Nephron progenitor cell (in vitro differentiated cells): Measurements from ENCODE around the gene DENND4B.
A peak's percentile ranks its signal among the peaks of the same experiment; 100 is the strongest.

ENCODE experiments used
- DNase-seq: peaks from one replicate; pipeline ENCODE4 v3.0.0; 2021
- H3K27ac Mint-ChIP-seq: 2 replicates; pipeline ENCODE4 v1.8.0; 2021; ENCODE audit warnings: mild to moderate bottlenecking, moderate library complexity, mixed read lengths
- H3K27me3 Mint-ChIP-seq: 2 replicates; pipeline ENCODE4 v1.8.0; 2021; ENCODE audit warnings: mild to moderate bottlenecking, low read depth, mixed read lengths; ENCODE audit not compliant: poor library complexity
- H3K36me3 Mint-ChIP-seq: 2 replicates; pipeline ENCODE4 v1.8.0; 2021; ENCODE audit warnings: low read depth, mixed read lengths
- H3K4me1 Mint-ChIP-seq: 2 replicates; pipeline ENCODE4 v1.8.0; 2021; ENCODE audit warnings: mixed read lengths
- H3K4me3 Mint-ChIP-seq: 2 replicates; pipeline ENCODE4 v1.8.0; 2021; ENCODE audit warnings: mild to moderate bottlenecking, moderate library complexity, mixed read lengths
- H3K9me3 Mint-ChIP-seq: 2 replicates; pipeline ENCODE4 v1.8.0; 2021; ENCODE audit warnings: mild to moderate bottlenecking, moderate library complexity, mixed read lengths
- TF ChIP-seq, protein P1 (sequence below): fragments of 200-600 bp; sonication (generic); IDR thresholded peaks from 2 replicates; pipeline ENCODE4 v1.5.0; 2021; ENCODE audit warnings: antibody characterized with exemption

The DENND4B gene

GRCh38 chr1:153978274-153978909, 31.9 kb upstream of the DENND4B start:
- Mint-ChIP-seq H3K36me3 (peaks cover 59% of the 10 kb centered on the region), H3K9me3 (no peaks in the 10 kb centered on the region), H3K27me3 (peaks cover 3% of the 10 kb centered on the region), H3K27ac (no peak overlapping the region), H3K4me1 (peaks cover 31% of the 10 kb centered on the region), H3K4me3 (peak overlapping the region; percentile 95)
- DNase-seq = no peak
- TF ChIP-seq, protein P1, sequence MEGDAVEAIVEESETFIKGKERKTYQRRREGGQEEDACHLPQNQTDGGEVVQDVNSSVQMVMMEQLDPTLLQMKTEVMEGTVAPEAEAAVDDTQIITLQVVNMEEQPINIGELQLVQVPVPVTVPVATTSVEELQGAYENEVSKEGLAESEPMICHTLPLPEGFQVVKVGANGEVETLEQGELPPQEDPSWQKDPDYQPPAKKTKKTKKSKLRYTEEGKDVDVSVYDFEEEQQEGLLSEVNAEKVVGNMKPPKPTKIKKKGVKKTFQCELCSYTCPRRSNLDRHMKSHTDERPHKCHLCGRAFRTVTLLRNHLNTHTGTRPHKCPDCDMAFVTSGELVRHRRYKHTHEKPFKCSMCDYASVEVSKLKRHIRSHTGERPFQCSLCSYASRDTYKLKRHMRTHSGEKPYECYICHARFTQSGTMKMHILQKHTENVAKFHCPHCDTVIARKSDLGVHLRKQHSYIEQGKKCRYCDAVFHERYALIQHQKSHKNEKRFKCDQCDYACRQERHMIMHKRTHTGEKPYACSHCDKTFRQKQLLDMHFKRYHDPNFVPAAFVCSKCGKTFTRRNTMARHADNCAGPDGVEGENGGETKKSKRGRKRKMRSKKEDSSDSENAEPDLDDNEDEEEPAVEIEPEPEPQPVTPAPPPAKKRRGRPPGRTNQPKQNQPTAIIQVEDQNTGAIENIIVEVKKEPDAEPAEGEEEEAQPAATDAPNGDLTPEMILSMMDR = no peak

- peak; percentile 85 for DNase-seq
- Mint-ChIP-seq H3K4me3 (peak within 1 kb of the TSS; percentile 95), H3K36me3 (peaks cover 54% of the 10 kb centered on the region), H3K9me3 (no peaks in the 10 kb centered on the region), H3K4me1 (peaks cover 31% of the 10 kb centered on the region), H3K27ac (peak within 1 kb of the TSS; percentile 88), H3K27me3 (peaks cover 3% of the 10 kb centered on the region)
- TF ChIP-seq, protein P1 = no peak
These were observed 31.0 kb upstream of the DENND4B start, which contains the start of gene JTB for GRCh38 chr1:153977250-153978240. TSS of gene JTB (minus strand) at chr1:153977674. CDS start at chr1:153977252, 422 bp downstream.

DNA sequence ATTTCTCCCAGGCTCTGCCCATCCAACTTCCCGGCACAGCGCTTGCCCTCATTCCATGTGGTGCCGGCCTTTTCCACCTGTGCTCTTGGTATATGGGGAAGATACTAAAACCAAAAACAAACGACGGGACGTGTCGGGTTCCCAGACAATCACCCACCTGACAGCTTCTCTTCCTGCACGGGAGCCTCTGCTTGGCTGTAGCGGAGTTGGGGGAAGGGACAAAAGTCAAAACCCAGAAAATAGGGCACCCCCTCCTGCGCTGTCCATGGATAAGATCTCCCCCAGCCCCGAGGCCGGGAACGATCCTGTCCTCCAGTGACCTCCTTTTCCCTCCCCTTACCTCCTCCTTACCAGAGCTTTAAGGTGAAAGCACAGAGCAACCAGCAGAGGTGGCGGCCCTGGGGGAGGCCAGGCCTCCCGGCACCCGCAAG, 30.3 kb upstream of the DENND4B start:
- no peak for DNase-seq
- H3K4me1 Mint-ChIP-seq = peaks cover 31% of the 10 kb centered on the region
- peaks cover 3% of the 10 kb centered on the region for H3K27me3 Mint-ChIP-seq
- H3K27ac Mint-ChIP-seq = peak overlapping the region; percentile 69
- H3K36me3 Mint-ChIP-seq = peaks cover 47% of the 10 kb centered on the region
- H3K9me3 Mint-ChIP-seq = no peaks in the 10 kb centered on the region
- TF ChIP-seq, protein P1 = no peak
- peak overlapping the region; percentile 95 for H3K4me3 Mint-ChIP-seq

- Mint-ChIP-seq H3K4me1 (peaks cover 34% of the 10 kb centered on the region), H3K36me3 (peaks cover 25% of the 10 kb centered on the region), H3K4me3 (no peak overlapping the region), H3K9me3 (no peaks in the 10 kb centered on the region), H3K27ac (no peak overlapping the region), H3K27me3 (peaks cover 3% of the 10 kb centered on the region)
- no peak for DNase-seq
- TF ChIP-seq, protein P1 = no peak
These were observed 27.0 kb upstream of the DENND4B start for GRCh38 chr1:153973525-153973924.

GRCh38 chr1:153973071-153973470, 26.6 kb upstream of the DENND4B start:
- peaks cover 3% of the 10 kb centered on the region for H3K27me3 Mint-ChIP-seq
- H3K36me3 Mint-ChIP-seq = peaks cover 25% of the 10 kb centered on the region
- no peak overlapping the region for H3K27ac Mint-ChIP-seq
- H3K4me1 Mint-ChIP-seq = peaks cover 34% of the 10 kb centered on the region
- TF ChIP-seq, protein P1 = no peak
- no peak overlapping the region for H3K4me3 Mint-ChIP-seq
- DNase-seq = no peak
- no peaks in the 10 kb centered on the region for H3K9me3 Mint-ChIP-seq
